GM21526 (cell line): Measurements from ENCODE around the gene RNF146.
A peak's percentile ranks its signal among the peaks of the same experiment; 100 is the strongest.
"Not testable (repeated sequence)": the region's sequence is repeated elsewhere in the genome, so short reads cannot be mapped to it uniquely, and the experiment has no call there.

Source experiments
- ATAC-seq: cut with Tn5 transposase; IDR thresholded peaks from one replicate; pipeline ENCODE4 v1.9.1; 2021; ENCODE audit warnings: moderate library complexity; ENCODE audit not compliant: unreplicated experiment, low FRiP score

The RNF146 gene

GRCh38 chr6:127282184-127282583, 15.5 kb downstream of the RNF146 start:
- no peak for ATAC-seq

GRCh38 chr6:127288705-127289104, 22.0 kb downstream of the RNF146 start:
- ATAC-seq, result no peak

GRCh38 chr6:127289934-127290333, 23.3 kb downstream of the RNF146 start:
- no peak for ATAC-seq

- ATAC-seq, result peak; percentile 39
Observed at GRCh38 chr6:127290391-127291265, 24.0 kb downstream of the RNF146 start.

GRCh38 chr6:127291495-127291894, 24.8 kb downstream of the RNF146 start:
- ATAC-seq, result peak; percentile 86

GRCh38 chr6:127297502-127298070, 30.9 kb downstream of the RNF146 start:
- no peak for ATAC-seq

- no peak for ATAC-seq
Observed at GRCh38 chr6:127298475-127298874, 31.8 kb downstream of the RNF146 start.

- ATAC-seq, result no peak
Observed at GRCh38 chr6:127299522-127300240, 33.0 kb downstream of the RNF146 start.

- no peak for ATAC-seq
Observed at GRCh38 chr6:127300411-127300810, 33.7 kb downstream of the RNF146 start.

GRCh38 chr6:127301199-127301700, 34.6 kb downstream of the RNF146 start:
- no peak for ATAC-seq

GRCh38 chr6:127302728-127303660, 36.3 kb downstream of the RNF146 start:
- peak; percentile 88 for ATAC-seq

- ATAC-seq, result no peak
Observed at GRCh38 chr6:127303917-127304316, 37.3 kb downstream of the RNF146 start.

- no peak for ATAC-seq
Observed at GRCh38 chr6:127305741-127306140, 39.1 kb downstream of the RNF146 start.

- no peak for ATAC-seq
Observed at GRCh38 chr6:127317388-127318128, 50.9 kb downstream of the RNF146 start.

- no peak for ATAC-seq
Observed at GRCh38 chr6:127319686-127320085, 53.0 kb downstream of the RNF146 start.

- ATAC-seq, result no peak
Observed at GRCh38 chr6:127328043-127328609, 61.5 kb downstream of the RNF146 start.

- ATAC-seq, result not testable (repeated sequence)
Observed at GRCh38 chr6:127331256-127331655, 64.6 kb downstream of the RNF146 start.

GRCh38 chr6:127332383-127332961, 65.8 kb downstream of the RNF146 start:
- no peak for ATAC-seq
